Measurements from ENCODE around the gene XPR1. TPM values are rescaled to one million over a fixed set of nuclear protein-coding genes. Genes with fewer than 3 reads are reported as not detected.

XPR1 gene
- total RNA-seq, 1 experiment from 2014 or later, result 36.1 TPM

Other genes starting within 250 kb of the XPR1 start
- gene ACBD6, start 129.4 kb upstream of the XPR1 start, total RNA-seq (2021; ENCODE audit: unreplicated experiment), result 48.5 TPM
- not detected for gene OVAAL, start 73.1 kb upstream of the XPR1 start, total RNA-seq (2021; ENCODE audit: unreplicated experiment)